ENCODE measurements around the gene GAL3ST2. TPM values are rescaled to one million over a fixed set of nuclear protein-coding genes. Genes with fewer than 3 reads are reported as not detected.

The GAL3ST2 gene
- total and polyA plus RNA-seq, 4 donors = 0.40 TPM; not detected in 3

DNA sequence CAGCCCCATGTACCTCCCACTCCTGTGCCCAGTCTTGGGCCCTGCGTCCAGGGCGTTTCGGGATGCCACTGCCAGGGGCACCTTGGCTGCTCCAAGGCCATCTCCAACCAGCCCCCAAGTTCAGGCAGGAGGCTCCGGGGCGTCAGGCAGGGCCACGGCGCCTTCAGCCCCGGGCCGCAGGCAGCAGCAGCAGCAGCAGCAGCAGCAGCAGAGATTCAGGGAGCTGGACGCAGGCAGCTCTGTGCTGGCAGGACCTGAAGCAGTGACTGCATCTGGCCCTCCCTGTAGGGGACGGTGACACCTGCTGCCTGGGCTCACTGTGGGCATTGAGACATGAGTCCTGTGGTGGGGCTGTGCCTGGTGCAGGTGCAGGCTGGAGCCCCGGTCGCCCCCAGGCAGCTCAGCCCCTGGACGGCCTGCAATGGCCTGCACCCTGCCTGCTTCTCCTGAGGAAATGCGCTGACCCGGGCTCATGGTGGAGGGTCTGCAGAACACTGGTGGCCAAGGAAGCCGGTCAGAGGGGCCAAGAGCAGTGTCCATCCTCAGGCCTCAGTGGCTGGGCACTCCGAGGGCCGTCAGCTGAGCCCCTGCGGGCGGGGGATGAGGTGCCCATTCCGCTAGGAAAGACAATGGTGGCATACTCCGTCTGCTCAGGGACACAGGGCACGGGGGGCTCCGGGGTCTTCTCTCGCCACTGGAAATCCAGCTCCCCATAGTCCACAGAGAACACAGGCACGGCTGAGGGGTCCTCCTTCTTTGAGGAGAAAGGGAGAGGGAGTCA lies 74.1 kb downstream of the GAL3ST2 start:
- DNase-seq (peak in 1 of 3 donors; percentile 11), ATAC-seq (ENCODE audit: insufficient read depth, low FRiP score) (no peak)
- Histone ChIP-seq H3K9me3 (ENCODE audit: control insufficient read depth in 4 of 4, insufficient read depth in 3 of 4, low read length in 3 of 4) (no peaks in the 10 kb centered on the region), H3K27me3 (ENCODE audit: control insufficient read depth in 3 of 3, insufficient read depth in 3 of 3, low read length in 2 of 3) (peaks cover 0 to 5% (median 4%) of the 10 kb centered on the region in 3 donors), H3K36me3 (ENCODE audit: control insufficient read depth in 4 of 4, insufficient read depth in 4 of 4, low read length in 4 of 4) (no peaks in the 10 kb centered on the region), H3K27ac (ENCODE audit: low read depth in 1 of 2, low read length in 1 of 2) (no peak overlapping the region), H3K9ac (ENCODE audit: insufficient read depth in 1 of 2, low read length in 2 of 2) (no peak overlapping the region), H3K4me1 (ENCODE audit: control insufficient read depth in 5 of 5, insufficient read depth in 5 of 5, low read length in 5 of 5) (peaks cover 0 to 5% (median 0%) of the 10 kb centered on the region in 5 donors), H3K4me3 (no peak overlapping the region)
- no peak for TF ChIP-seq CTCF (IDR thresholded peaks at IDR 0.05; ENCODE audit: control extremely low read depth, extremely low read depth)
- WGBS, 2 donors = 91 to 92% methylated on average over 27 of the region's 27 CpGs

GRCh38 chr2:241851325-241852115 lies 74.9 kb downstream of the GAL3ST2 start:
- Histone ChIP-seq H3K9me3 (ENCODE audit: control insufficient read depth in 4 of 4, insufficient read depth in 3 of 4, low read length in 3 of 4) (no peaks in the 10 kb centered on the region), H3K36me3 (ENCODE audit: control insufficient read depth in 4 of 4, insufficient read depth in 4 of 4, low read length in 4 of 4) (no peaks in the 10 kb centered on the region), H3K4me3 (no peak overlapping the region), H3K9ac (ENCODE audit: insufficient read depth in 1 of 2, low read length in 2 of 2) (no peak overlapping the region), H3K27ac (ENCODE audit: low read depth in 1 of 2, low read length in 1 of 2) (no peak overlapping the region), H3K4me1 (ENCODE audit: control insufficient read depth in 5 of 5, insufficient read depth in 5 of 5, low read length in 5 of 5) (peaks cover 0 to 5% (median 0%) of the 10 kb centered on the region in 5 donors), H3K27me3 (ENCODE audit: control insufficient read depth in 3 of 3, insufficient read depth in 3 of 3, low read length in 2 of 3) (peaks cover 0 to 5% (median 0%) of the 10 kb centered on the region in 3 donors)
- DNase-seq (peak in 1 of 3 donors; percentile 10), ATAC-seq (ENCODE audit: insufficient read depth, low FRiP score) (no peak)
- TF ChIP-seq CTCF (IDR thresholded peaks at IDR 0.05; ENCODE audit: control extremely low read depth, extremely low read depth) = no peak
- 92 to 95% methylated on average over 26 of the region's 26 CpGs for WGBS, 2 donors

- TF ChIP-seq CTCF (IDR thresholded peaks at IDR 0.05; ENCODE audit: control extremely low read depth, extremely low read depth) = no peak
- Histone ChIP-seq H3K4me3 (no peak overlapping the region), H3K9me3 (ENCODE audit: control insufficient read depth in 4 of 4, insufficient read depth in 3 of 4, low read length in 3 of 4) (no peaks in the 10 kb centered on the region), H3K9ac (ENCODE audit: insufficient read depth in 1 of 2, low read length in 2 of 2) (no peak overlapping the region), H3K4me1 (ENCODE audit: control insufficient read depth in 5 of 5, insufficient read depth in 5 of 5, low read length in 5 of 5) (peaks cover 0 to 5% (median 0%) of the 10 kb centered on the region in 5 donors), H3K27me3 (ENCODE audit: control insufficient read depth in 3 of 3, insufficient read depth in 3 of 3, low read length in 2 of 3) (peaks cover 0 to 5% (median 0%) of the 10 kb centered on the region in 3 donors), H3K36me3 (ENCODE audit: control insufficient read depth in 4 of 4, insufficient read depth in 4 of 4, low read length in 4 of 4) (no peaks in the 10 kb centered on the region), H3K27ac (ENCODE audit: low read depth in 1 of 2, low read length in 1 of 2) (no peak overlapping the region)
- WGBS, 2 donors = 93 to 94% methylated on average over 39 of the region's 39 CpGs
- ATAC-seq (ENCODE audit: insufficient read depth, low FRiP score) (no peak), DNase-seq (no peak)
These were observed 75.7 kb downstream of the GAL3ST2 start for GRCh38 chr2:241852116-241852980.
